HEK293 (cell line): ENCODE data around the gene EDIL3.
A peak's percentile ranks its signal among the peaks of the same experiment; 100 is the strongest.

Experiments
- CTCF ChIA-PET: fragments of 350-600 bp; formaldehyde crosslinking; extraction: SDS; loops from one replicate; lab custom pipeline; 2021; ENCODE audit warnings: antibody characterized with exemption; lab: Yijun Ruan, JAX
- POLR2A ChIA-PET: fragments of 300-600 bp; formaldehyde crosslinking; extraction: SDS; loops from one replicate; lab custom pipeline; 2020; ENCODE audit warnings: antibody characterized with exemption, inconsistent platforms; lab: Yijun Ruan, JAX
- H3K27ac ChIP-seq: fragments of 200-500 bp; sonication (Bioruptor generic); 2 replicates; pipeline ENCODE4 v1.5.1; 2014; ENCODE audit warnings: low read depth, low read length, control low read depth, inconsistent platforms; ENCODE audit errors: extremely low read depth
- H3K36me3 ChIP-seq, 2 experiments: fragments of 200-500 bp in 1 of 2; sonication (Bioruptor generic) in 1 of 2; 1 replicate in 1 of 2; 2 replicates in 1 of 2; pipeline ENCODE4 v1.5.1; 2014 to 2017; ENCODE audit warnings: inconsistent platforms in 2 of 2, low read length in 2 of 2; ENCODE audit not compliant: control insufficient read depth in 2 of 2, insufficient read depth in 1 of 2
- H3K4me1 ChIP-seq: fragments of 200-500 bp; sonication (Bioruptor generic); 2 replicates; pipeline ENCODE4 v1.5.1; 2014; ENCODE audit warnings: mild to moderate bottlenecking, low read length, inconsistent platforms; ENCODE audit not compliant: control insufficient read depth, insufficient read depth
- H3K4me3 ChIP-seq: 2 replicates; pipeline ENCODE4 v1.5.1; 2011; ENCODE audit warnings: low read depth, mild to moderate bottlenecking, control low read depth, low read length, moderate library complexity
- H3K9me3 ChIP-seq: fragments of 200-500 bp; sonication (Bioruptor generic); 2 replicates; pipeline ENCODE4 v1.5.1; 2014; ENCODE audit warnings: low read depth, low read length, inconsistent platforms; ENCODE audit not compliant: control insufficient read depth, insufficient read depth
- GLI4 ChIP-seq: fragments of 450-650 bp; formaldehyde crosslinking; IDR thresholded peaks from 2 replicates; pipeline ENCODE4 v1.5.1; 2016; ENCODE audit warnings: missing biosample characterization, missing genetic modification characterization
- HOXD13 ChIP-seq: sonication (generic); formaldehyde crosslinking; IDR thresholded peaks from 2 replicates; pipeline ENCODE4 v1.8.0; 2022; ENCODE audit warnings: missing genetic modification reagents, borderline replicate concordance
- KLF9 ChIP-seq: fragments of 450-650 bp; formaldehyde crosslinking; IDR thresholded peaks from 2 replicates; pipeline ENCODE4 v1.5.1; 2016; ENCODE audit warnings: missing biosample characterization, missing genetic modification characterization, low read depth
- MZF1 ChIP-seq: fragments of 450-650 bp; formaldehyde crosslinking; IDR thresholded peaks from 2 replicates; pipeline ENCODE4 v1.5.1; 2017; ENCODE audit warnings: missing biosample characterization, missing genetic modification characterization, borderline replicate concordance
- PRDM1 ChIP-seq: fragments of 450-650 bp; formaldehyde crosslinking; IDR thresholded peaks from 2 replicates; pipeline ENCODE4; 2016; ENCODE audit warnings: missing biosample characterization, missing genetic modification characterization
- SCRT1 ChIP-seq: fragments of 450-650 bp; formaldehyde crosslinking; IDR thresholded peaks from 2 replicates; pipeline ENCODE4 v1.5.1; 2016; ENCODE audit warnings: missing biosample characterization, missing genetic modification characterization, borderline replicate concordance
- SCRT2 ChIP-seq: fragments of 450-650 bp; formaldehyde crosslinking; IDR thresholded peaks from 2 replicates; pipeline ENCODE4 v1.5.1; 2016; ENCODE audit warnings: missing biosample characterization, missing genetic modification characterization
- SP2 ChIP-seq: fragments of 450-650 bp; formaldehyde crosslinking; IDR thresholded peaks from 2 replicates; pipeline ENCODE4 v1.5.1; 2016; ENCODE audit warnings: missing biosample characterization, missing genetic modification characterization
- ZBTB8A ChIP-seq: fragments of 450-650 bp; formaldehyde crosslinking; IDR thresholded peaks from 2 replicates; pipeline ENCODE4 v1.5.1; 2016; ENCODE audit warnings: missing biosample characterization, missing genetic modification characterization
- ZNF2 ChIP-seq: fragments of 450-650 bp; formaldehyde crosslinking; IDR thresholded peaks from 2 replicates; pipeline ENCODE4 v1.5.1; 2016; ENCODE audit warnings: missing biosample characterization, missing genetic modification characterization
- ZNF248 ChIP-seq: fragments of 450-650 bp; formaldehyde crosslinking; IDR thresholded peaks from 2 replicates; pipeline ENCODE4 v1.5.1; 2017; ENCODE audit warnings: missing biosample characterization, missing genetic modification characterization
- ZNF335 ChIP-seq: fragments of 450-650 bp; formaldehyde crosslinking; conservative IDR thresholded peaks from 2 replicates; pipeline ENCODE4 v1.5.1; 2016; ENCODE audit warnings: missing biosample characterization, missing genetic modification characterization
- ZNF394 ChIP-seq: fragments of 450-650 bp; formaldehyde crosslinking; IDR thresholded peaks from 2 replicates; pipeline ENCODE4 v1.5.1; 2016; ENCODE audit warnings: missing biosample characterization, missing genetic modification characterization, mild to moderate bottlenecking, moderate library complexity, borderline replicate concordance
- ZNF530 ChIP-seq: fragments of 450-650 bp; formaldehyde crosslinking; IDR thresholded peaks from 2 replicates; pipeline ENCODE4 v1.5.1; 2016; ENCODE audit warnings: low read depth, missing biosample characterization, missing genetic modification characterization
- ZNF585B ChIP-seq: fragments of 450-650 bp; formaldehyde crosslinking; IDR thresholded peaks from 2 replicates; pipeline ENCODE4 v1.5.1; 2016; ENCODE audit warnings: missing biosample characterization, missing genetic modification characterization
- TF ChIP-seq, protein P1 (sequence below): fragments of 450-650 bp; formaldehyde crosslinking; IDR thresholded peaks from 2 replicates; pipeline ENCODE4 v1.5.1; 2017; ENCODE audit warnings: missing biosample characterization, missing genetic modification characterization
- TF ChIP-seq, protein P2 (sequence below): fragments of 450-650 bp; formaldehyde crosslinking; IDR thresholded peaks from 2 replicates; pipeline ENCODE4 v1.5.1; 2016; ENCODE audit warnings: missing biosample characterization, missing genetic modification characterization
- TF ChIP-seq, protein P3 (sequence below): fragments of 450-650 bp; formaldehyde crosslinking; IDR thresholded peaks from 2 replicates; pipeline ENCODE4 v1.5.1; 2017; ENCODE audit warnings: missing biosample characterization, missing genetic modification characterization
- TF ChIP-seq, protein P4 (sequence below): fragments of 450-650 bp; formaldehyde crosslinking; IDR thresholded peaks from 2 replicates; pipeline ENCODE4 v1.5.1; 2016; ENCODE audit warnings: missing biosample characterization, missing genetic modification characterization, low read depth
- TF ChIP-seq, protein P5 (sequence below): fragments of 450-650 bp; formaldehyde crosslinking; IDR thresholded peaks from 2 replicates; pipeline ENCODE4 v1.5.1; 2016; ENCODE audit warnings: missing biosample characterization, missing genetic modification characterization
- TF ChIP-seq, protein P6 (sequence below): fragments of 450-650 bp; formaldehyde crosslinking; IDR thresholded peaks from 2 replicates; pipeline ENCODE4 v1.5.1; 2016; ENCODE audit warnings: missing biosample characterization, missing genetic modification characterization, borderline replicate concordance

The EDIL3 gene

DNA sequence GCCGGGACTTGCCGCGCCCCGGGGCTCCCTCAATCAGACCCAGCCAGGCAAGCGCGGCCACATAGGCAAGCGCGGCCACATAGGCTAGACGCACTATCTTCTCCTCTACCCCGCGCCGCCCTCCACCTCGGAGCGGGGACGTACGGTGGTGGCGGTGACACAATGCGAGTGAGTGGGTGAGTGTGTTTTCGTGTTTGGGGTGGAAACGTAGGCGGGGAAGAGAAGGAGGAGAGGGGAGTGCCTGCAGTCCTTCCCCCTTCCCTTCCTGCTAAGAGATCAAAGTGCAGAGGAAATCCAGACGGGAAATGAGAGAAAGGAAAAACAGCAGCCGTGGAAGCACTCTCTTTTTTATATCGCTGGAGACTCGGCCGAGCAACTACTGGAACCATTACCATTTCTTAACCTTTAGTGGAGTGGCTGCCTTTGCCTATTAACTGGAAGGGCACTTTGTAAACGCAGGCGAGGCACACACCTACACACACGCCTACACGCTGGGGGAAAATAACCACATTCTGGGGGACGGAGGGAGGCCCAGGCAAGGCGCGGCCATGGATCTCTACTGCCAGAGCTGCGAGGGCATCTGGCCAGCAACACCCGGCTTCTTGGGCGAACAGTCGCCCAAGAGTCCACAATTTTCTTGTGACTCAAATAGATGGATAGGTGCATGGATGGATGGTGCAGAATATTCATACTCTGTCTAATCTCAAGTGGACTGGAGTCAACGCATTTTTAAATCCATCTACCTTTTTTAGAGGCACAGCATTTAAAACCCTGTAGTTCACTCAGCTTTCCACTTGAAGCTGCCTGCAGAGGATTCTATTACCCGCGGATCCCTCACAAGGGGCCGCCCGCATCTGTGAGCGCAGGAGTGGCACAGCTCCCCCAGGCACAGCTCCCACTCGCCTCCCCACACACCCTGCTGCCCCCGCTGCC, 2.1 kb downstream of the EDIL3 start:
- Histone ChIP-seq H3K27ac (peak overlapping the region; percentile 95), H3K9me3 (no peaks in the 10 kb centered on the region), H3K36me3 (no peaks in the 10 kb centered on the region), H3K4me1 (peaks cover 10% of the 10 kb centered on the region), H3K4me3 (peak overlapping the region; percentile 87)
- ChIA-PET CTCF (interaction anchor here (0.6 to 1.2 kb wide), 4 partner anchors 11 to 702 kb away, joined by 3 to 4 read pairs (median 4); no protein-coding TSS in a partner anchor), POLR2A (interaction anchor here (0.5 to 1.0 kb wide), 3 partner anchors 89 to 285 kb away, joined by 3 to 4 read pairs (median 3); no protein-coding TSS in a partner anchor)
- TF ChIP-seq SP2 = peak; percentile 83
- TF ChIP-seq, protein P1, sequence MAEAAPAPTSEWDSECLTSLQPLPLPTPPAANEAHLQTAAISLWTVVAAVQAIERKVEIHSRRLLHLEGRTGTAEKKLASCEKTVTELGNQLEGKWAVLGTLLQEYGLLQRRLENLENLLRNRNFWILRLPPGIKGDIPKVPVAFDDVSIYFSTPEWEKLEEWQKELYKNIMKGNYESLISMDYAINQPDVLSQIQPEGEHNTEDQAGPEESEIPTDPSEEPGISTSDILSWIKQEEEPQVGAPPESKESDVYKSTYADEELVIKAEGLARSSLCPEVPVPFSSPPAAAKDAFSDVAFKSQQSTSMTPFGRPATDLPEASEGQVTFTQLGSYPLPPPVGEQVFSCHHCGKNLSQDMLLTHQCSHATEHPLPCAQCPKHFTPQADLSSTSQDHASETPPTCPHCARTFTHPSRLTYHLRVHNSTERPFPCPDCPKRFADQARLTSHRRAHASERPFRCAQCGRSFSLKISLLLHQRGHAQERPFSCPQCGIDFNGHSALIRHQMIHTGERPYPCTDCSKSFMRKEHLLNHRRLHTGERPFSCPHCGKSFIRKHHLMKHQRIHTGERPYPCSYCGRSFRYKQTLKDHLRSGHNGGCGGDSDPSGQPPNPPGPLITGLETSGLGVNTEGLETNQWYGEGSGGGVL = peak; percentile 98
- TF ChIP-seq ZNF530 (tag by site-specific recombination) = no peak
- peak; percentile 8; the same call in 1 of the 2 replicates for TF ChIP-seq ZNF394 (tag by site-specific recombination)
- TF ChIP-seq KLF9 (tag by site-specific recombination) = peak; percentile 69
- TF ChIP-seq ZNF248 (tag by site-specific recombination) = no peak
- TF ChIP-seq, protein P2, sequence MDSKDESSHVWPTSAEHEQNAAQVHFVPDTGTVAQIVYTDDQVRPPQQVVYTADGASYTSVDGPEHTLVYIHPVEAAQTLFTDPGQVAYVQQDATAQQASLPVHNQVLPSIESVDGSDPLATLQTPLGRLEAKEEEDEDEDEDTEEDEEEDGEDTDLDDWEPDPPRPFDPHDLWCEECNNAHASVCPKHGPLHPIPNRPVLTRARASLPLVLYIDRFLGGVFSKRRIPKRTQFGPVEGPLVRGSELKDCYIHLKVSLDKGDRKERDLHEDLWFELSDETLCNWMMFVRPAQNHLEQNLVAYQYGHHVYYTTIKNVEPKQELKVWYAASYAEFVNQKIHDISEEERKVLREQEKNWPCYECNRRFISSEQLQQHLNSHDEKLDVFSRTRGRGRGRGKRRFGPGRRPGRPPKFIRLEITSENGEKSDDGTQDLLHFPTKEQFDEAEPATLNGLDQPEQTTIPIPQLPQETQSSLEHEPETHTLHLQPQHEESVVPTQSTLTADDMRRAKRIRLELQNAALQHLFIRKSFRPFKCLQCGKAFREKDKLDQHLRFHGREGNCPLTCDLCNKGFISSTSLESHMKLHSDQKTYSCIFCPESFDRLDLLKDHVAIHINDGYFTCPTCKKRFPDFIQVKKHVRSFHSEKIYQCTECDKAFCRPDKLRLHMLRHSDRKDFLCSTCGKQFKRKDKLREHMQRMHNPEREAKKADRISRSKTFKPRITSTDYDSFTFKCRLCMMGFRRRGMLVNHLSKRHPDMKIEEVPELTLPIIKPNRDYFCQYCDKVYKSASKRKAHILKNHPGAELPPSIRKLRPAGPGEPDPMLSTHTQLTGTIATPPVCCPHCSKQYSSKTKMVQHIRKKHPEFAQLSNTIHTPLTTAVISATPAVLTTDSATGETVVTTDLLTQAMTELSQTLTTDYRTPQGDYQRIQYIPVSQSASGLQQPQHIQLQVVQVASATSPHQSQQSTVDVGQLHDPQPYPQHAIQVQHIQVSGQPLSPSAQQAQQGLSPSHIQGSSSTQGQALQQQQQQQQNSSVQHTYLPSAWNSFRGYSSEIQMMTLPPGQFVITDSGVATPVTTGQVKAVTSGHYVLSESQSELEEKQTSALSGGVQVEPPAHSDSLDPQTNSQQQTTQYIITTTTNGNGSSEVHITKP (tag by site-specific recombination) = peak; percentile 29; the same call in 1 of the 2 replicates
- TF ChIP-seq, protein P3, sequence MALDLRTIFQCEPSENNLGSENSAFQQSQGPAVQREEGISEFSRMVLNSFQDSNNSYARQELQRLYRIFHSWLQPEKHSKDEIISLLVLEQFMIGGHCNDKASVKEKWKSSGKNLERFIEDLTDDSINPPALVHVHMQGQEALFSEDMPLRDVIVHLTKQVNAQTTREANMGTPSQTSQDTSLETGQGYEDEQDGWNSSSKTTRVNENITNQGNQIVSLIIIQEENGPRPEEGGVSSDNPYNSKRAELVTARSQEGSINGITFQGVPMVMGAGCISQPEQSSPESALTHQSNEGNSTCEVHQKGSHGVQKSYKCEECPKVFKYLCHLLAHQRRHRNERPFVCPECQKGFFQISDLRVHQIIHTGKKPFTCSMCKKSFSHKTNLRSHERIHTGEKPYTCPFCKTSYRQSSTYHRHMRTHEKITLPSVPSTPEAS (tag by site-specific recombination) = 0 out of 2 replicates have a peak, but pooled peaks have one; percentile 34
- peak; percentile 92 for TF ChIP-seq PRDM1
- TF ChIP-seq, protein P4, sequence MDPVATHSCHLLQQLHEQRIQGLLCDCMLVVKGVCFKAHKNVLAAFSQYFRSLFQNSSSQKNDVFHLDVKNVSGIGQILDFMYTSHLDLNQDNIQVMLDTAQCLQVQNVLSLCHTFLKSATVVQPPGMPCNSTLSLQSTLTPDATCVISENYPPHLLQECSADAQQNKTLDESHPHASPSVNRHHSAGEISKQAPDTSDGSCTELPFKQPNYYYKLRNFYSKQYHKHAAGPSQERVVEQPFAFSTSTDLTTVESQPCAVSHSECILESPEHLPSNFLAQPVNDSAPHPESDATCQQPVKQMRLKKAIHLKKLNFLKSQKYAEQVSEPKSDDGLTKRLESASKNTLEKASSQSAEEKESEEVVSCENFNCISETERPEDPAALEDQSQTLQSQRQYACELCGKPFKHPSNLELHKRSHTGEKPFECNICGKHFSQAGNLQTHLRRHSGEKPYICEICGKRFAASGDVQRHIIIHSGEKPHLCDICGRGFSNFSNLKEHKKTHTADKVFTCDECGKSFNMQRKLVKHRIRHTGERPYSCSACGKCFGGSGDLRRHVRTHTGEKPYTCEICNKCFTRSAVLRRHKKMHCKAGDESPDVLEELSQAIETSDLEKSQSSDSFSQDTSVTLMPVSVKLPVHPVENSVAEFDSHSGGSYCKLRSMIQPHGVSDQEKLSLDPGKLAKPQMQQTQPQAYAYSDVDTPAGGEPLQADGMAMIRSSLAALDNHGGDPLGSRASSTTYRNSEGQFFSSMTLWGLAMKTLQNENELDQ (tag by site-specific recombination) = no peak
- TF ChIP-seq GLI4 = 0 out of 2 replicates have a peak, but pooled peaks have one; percentile 8
- TF ChIP-seq ZBTB8A (tag by site-specific recombination) = peak; percentile 25; the same call in 1 of the 2 replicates
- peak; percentile 26 for TF ChIP-seq ZNF335 (tag by site-specific recombination)
- 0 out of 2 replicates have a peak, but pooled peaks have one; percentile 43 for TF ChIP-seq HOXD13 (CRISPR knock-in tag)
- TF ChIP-seq MZF1 (tag by site-specific recombination) = peak; percentile 80
- TF ChIP-seq, protein P5, sequence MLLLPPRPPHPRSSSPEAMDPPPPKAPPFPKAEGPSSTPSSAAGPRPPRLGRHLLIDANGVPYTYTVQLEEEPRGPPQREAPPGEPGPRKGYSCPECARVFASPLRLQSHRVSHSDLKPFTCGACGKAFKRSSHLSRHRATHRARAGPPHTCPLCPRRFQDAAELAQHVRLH (tag by site-specific recombination) = peak; percentile 56; the same call in 1 of the 2 replicates
- TF ChIP-seq, protein P6, sequence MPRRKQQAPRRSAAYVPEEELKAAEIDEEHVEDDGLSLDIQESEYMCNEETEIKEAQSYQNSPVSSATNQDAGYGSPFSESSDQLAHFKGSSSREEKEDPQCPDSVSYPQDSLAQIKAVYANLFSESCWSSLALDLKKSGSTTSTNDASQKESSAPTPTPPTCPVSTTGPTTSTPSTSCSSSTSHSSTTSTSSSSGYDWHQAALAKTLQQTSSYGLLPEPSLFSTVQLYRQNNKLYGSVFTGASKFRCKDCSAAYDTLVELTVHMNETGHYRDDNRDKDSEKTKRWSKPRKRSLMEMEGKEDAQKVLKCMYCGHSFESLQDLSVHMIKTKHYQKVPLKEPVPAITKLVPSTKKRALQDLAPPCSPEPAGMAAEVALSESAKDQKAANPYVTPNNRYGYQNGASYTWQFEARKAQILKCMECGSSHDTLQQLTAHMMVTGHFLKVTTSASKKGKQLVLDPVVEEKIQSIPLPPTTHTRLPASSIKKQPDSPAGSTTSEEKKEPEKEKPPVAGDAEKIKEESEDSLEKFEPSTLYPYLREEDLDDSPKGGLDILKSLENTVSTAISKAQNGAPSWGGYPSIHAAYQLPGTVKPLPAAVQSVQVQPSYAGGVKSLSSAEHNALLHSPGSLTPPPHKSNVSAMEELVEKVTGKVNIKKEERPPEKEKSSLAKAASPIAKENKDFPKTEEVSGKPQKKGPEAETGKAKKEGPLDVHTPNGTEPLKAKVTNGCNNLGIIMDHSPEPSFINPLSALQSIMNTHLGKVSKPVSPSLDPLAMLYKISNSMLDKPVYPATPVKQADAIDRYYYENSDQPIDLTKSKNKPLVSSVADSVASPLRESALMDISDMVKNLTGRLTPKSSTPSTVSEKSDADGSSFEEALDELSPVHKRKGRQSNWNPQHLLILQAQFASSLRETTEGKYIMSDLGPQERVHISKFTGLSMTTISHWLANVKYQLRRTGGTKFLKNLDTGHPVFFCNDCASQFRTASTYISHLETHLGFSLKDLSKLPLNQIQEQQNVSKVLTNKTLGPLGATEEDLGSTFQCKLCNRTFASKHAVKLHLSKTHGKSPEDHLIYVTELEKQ (tag by site-specific recombination) = no peak
- TF ChIP-seq SCRT2 (tag by site-specific recombination) = no peak
- peak; percentile 58; the same call in 1 of the 2 replicates for TF ChIP-seq ZNF2 (tag by site-specific recombination)
- TF ChIP-seq ZNF585B = 0 out of 2 replicates have a peak, but pooled peaks have one; percentile 9
- TF ChIP-seq SCRT1 (tag by site-specific recombination) = no peak
